ENCODE measurements around the gene ABCB4.

- TF ChIP-seq CTCF (IDR thresholded peaks at IDR 0.05) (no peak), POLR2A (IDR thresholded peaks at IDR 0.05) (no peak)
These were observed 39.9 kb downstream of the ABCB4 start for GRCh38 chr7:87435546-87435945.

Data from thyroid gland (tissue), 4 donors.